Gastroesophageal sphincter (tissue), 4 donors: ENCODE data around the gene C2orf74. TPM values are rescaled to one million over a fixed set of nuclear protein-coding genes. Genes with fewer than 3 reads are reported as not detected.

ENCODE experiments used
- ATAC-seq: fragments of 150-250 bp; one replicate; pipeline ENCODE4 v1.9.1; 2016; ENCODE audit warnings: mild to moderate bottlenecking, moderate library complexity
- H3K27ac ChIP-seq, 4 donors: fragments of 200-600 bp; sonication (generic) in 3 of 4; 1 replicate in 3 of 4; 2 replicates in 1 of 4; pipeline ENCODE4 v1.5.1; 2016 to 2019
- H3K27me3 ChIP-seq: fragments of 200-600 bp; sonication (generic); one replicate; pipeline ENCODE4 v1.5.1; 2019
- H3K36me3 ChIP-seq, 2 donors: fragments of 200-600 bp; sonication (generic); one replicate each; pipeline ENCODE4 v1.5.1; 2019; ENCODE audit warnings: control low read depth in 1 of 2
- H3K4me1 ChIP-seq, 3 donors: fragments of 200-600 bp; sonication (generic); 1 replicate in 2 of 3; 2 replicates in 1 of 3; pipeline ENCODE4 v1.5.1; 2016 to 2019; ENCODE audit warnings: control low read depth in 2 of 3
- H3K4me3 ChIP-seq, 2 donors: fragments of 200-600 bp; sonication (generic); one replicate each; pipeline ENCODE4 v1.5.1; 2019; ENCODE audit warnings: mild to moderate bottlenecking in 1 of 2, moderate library complexity in 1 of 2
- H3K9me3 ChIP-seq, 3 donors: fragments of 200-600 bp; sonication (generic); one replicate each; pipeline ENCODE4 v1.5.1; 2017 to 2019; ENCODE audit warnings: control low read depth in 2 of 3
- EP300 ChIP-seq: sonication (generic); formaldehyde crosslinking; IDR thresholded peaks from one replicate; pipeline ENCODE4 v1.6.1; 2017; ENCODE audit warnings: antibody characterized with exemption, mild to moderate bottlenecking
- POLR2A ChIP-seq, 2 donors: fragments of 450-650 bp; IDR thresholded peaks; one replicate each; pipeline ENCODE4 v1.6.1; 2017; ENCODE audit warnings: antibody characterized with exemption in 2 of 2, mild to moderate bottlenecking in 2 of 2, moderate library complexity in 1 of 2
- POLR2AphosphoS5 ChIP-seq: sonication (generic); formaldehyde crosslinking; IDR thresholded peaks from one replicate; pipeline ENCODE4 v1.6.1; 2017; ENCODE audit warnings: antibody characterized with exemption
- WGBS, 2 donors: methylation state at CpG; one replicate each; pipeline ENCODE4 v1.1.5; 2018; ENCODE audit warnings: low coverage in 1 of 2; 5-methylcytosine and 5-hydroxymethylcytosine counted together
- total RNA-seq, 4 donors: library from RNA; depleted of rRNA; stranded (reverse); fragments of >200 nt; gene quantifications; one replicate each; pipeline ENCODE4 v1.1.0, GENCODE V29; 2016
- TF ChIP-seq, protein P1 (sequence below), 4 experiments: fragments of 200-600 bp in 2 of 4; fragments of 450-650 bp in 2 of 4; sonication (generic) in 1 of 4; IDR thresholded peaks; one replicate each; pipeline ENCODE4 v1.5.1; 2017 to 2019; ENCODE audit warnings: antibody characterized with exemption in 4 of 4, mild to moderate bottlenecking in 2 of 4, moderate library complexity in 2 of 4

The C2orf74 gene
- total RNA-seq, 4 donors from 2014 or later: 24.0 to 41.6 (median 30.9) TPM

DNA sequence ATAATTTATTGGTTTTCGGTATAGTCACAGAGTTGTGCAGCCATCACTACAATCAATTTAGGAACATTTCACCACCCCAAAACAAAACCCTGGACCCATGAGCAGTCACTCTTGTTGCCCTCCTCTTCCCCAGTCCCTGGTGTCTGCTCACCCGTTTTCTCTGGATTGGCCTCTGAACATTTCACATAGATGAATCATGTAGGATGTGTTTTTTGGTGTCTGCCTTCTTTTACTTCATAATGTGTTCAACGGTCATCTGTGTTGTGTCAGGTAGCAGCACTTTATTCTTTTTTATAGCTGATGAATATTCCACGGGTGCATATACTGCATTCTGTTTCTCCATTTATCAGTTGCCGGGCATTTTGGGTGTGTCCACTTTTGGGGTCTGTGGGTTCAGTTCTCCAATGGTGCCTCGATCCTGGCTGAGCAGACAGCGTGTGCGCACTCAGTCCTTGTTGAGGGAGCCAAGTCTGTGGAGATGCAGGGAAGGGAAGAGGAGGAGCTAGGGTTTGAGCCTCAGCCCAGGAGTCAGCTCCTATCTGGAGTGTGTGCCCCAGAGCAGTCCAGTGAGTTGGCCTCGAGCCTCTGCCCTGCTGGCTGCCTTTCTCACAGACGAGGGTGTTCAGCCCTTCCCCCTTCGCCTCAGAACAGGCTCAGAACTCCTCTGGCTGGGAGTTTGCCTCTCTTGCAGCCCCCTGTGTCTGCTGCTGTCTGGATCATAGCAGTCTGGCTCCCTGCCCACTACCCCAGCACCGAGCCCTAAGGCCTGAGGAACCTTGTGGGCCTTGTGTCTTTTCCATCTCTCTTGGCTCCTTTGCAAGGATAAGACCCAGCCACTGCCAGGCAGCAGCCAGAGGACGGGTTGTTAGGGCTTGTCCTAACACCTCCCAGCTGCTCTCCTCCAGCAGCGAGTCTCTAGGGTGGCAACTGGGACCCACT is 18.0 kb downstream of the C2orf74 start:
- peaks cover 2 to 57% (median 41%) of the 10 kb centered on the region in 3 donors for H3K4me1 ChIP-seq
- peak overlapping the region; percentile 5 to 98 (median 88) for H3K27ac ChIP-seq
- H3K9me3 ChIP-seq: no peaks in the 10 kb centered on the region
- WGBS, 2 donors: 42 to 65% methylated on average over 5 to 6 of the region's 14 CpGs
- H3K36me3 ChIP-seq: peaks cover 0 to 47% of the 10 kb centered on the region in 2 donors
- TF ChIP-seq, protein P1, sequence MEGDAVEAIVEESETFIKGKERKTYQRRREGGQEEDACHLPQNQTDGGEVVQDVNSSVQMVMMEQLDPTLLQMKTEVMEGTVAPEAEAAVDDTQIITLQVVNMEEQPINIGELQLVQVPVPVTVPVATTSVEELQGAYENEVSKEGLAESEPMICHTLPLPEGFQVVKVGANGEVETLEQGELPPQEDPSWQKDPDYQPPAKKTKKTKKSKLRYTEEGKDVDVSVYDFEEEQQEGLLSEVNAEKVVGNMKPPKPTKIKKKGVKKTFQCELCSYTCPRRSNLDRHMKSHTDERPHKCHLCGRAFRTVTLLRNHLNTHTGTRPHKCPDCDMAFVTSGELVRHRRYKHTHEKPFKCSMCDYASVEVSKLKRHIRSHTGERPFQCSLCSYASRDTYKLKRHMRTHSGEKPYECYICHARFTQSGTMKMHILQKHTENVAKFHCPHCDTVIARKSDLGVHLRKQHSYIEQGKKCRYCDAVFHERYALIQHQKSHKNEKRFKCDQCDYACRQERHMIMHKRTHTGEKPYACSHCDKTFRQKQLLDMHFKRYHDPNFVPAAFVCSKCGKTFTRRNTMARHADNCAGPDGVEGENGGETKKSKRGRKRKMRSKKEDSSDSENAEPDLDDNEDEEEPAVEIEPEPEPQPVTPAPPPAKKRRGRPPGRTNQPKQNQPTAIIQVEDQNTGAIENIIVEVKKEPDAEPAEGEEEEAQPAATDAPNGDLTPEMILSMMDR (IDR thresholded peaks at IDR 0.05): no peak
- peak; percentile 5 for TF ChIP-seq POLR2AphosphoS5
- ATAC-seq: peak; percentile 23
- H3K27me3 ChIP-seq: no peaks in the 10 kb centered on the region
- peak overlapping the region in 1 of 2 donors; percentile 95 for H3K4me3 ChIP-seq

DNA sequence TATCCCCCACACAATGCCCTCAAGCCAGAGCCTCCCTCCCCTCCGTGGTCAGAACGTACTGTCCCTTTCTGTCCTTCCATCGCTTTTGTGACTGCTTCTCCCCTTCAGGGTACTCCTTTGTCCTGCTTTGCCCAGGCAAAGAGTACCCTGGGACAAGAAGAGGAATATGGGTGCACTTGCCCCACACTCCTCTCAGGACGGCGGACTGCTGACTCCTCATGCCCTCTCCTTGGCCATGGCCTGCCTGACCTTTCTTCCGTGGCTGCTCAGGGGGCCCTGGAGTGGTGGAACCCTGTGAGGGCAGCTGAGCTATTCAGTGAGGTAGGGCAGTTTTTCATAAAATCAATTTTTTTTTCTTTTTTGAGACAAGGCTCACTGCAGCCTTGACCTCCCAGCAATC is 18.7 kb downstream of the C2orf74 start:
- TF ChIP-seq, protein P1 (IDR thresholded peaks at IDR 0.05): no peak
- TF ChIP-seq EP300 (no peak), POLR2A (IDR thresholded peaks at IDR 0.05) (no peak), POLR2AphosphoS5 (no peak)
- peaks cover 2 to 57% (median 41%) of the 10 kb centered on the region in 3 donors for H3K4me1 ChIP-seq
- peak overlapping the region in 1 of 2 donors; percentile 23 for H3K4me3 ChIP-seq
- ATAC-seq: no peak
- WGBS, 2 donors: 78 to 91% methylated on average over 4 of the region's 6 CpGs
- peak overlapping the region; percentile 5 to 98 (median 88) for H3K27ac ChIP-seq
- H3K9me3 ChIP-seq: no peaks in the 10 kb centered on the region
- H3K36me3 ChIP-seq: peaks cover 0 to 54% of the 10 kb centered on the region in 2 donors
- H3K27me3 ChIP-seq: no peaks in the 10 kb centered on the region

DNA sequence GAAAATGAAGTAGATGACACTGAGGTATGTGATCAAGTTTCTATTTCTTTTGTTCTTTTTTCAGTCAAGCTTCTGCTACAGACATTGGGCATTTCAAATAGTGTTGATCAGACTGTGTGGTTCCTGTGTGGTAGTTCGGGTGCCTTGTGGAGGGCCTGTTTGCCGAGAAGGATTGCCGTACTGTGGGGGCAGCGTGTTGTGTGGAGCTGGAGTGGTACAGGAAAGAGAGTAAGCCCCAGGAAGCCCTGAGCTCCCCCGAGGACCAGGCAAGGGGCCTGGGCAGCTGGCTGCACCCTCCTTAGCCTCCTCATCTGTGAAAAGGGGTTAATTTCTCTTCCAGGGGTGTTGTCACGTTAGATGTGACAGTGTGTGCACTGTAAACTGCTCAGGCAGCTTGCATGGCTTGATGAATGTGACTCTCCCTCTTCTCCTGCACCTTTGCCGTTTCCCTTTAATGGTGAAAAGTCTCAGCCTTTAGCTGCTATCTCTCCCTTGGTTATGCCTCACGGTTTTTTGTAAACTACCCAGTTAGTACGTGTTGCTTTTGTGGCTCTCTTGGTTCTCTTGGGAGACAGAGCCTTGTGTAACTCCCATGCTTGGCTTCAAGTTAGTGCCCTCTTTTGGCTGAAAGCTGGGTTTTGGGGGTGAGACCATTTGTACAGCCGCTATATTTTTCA is 19.5 kb downstream of the C2orf74 start:
- H3K36me3 ChIP-seq: peaks cover 0 to 62% of the 10 kb centered on the region in 2 donors
- ATAC-seq: no peak
- no peaks in the 10 kb centered on the region for H3K27me3 ChIP-seq
- TF ChIP-seq POLR2AphosphoS5 (no peak), POLR2A (IDR thresholded peaks at IDR 0.05) (no peak)
- peaks cover 2 to 51% (median 41%) of the 10 kb centered on the region in 3 donors for H3K4me1 ChIP-seq
- H3K4me3 ChIP-seq: peak overlapping the region; percentile 4 to 27
- H3K27ac ChIP-seq: peak overlapping the region; percentile 17 to 98 (median 88)
- H3K9me3 ChIP-seq: no peaks in the 10 kb centered on the region
- 37 to 38% methylated on average over 2 to 9 of the region's 10 CpGs for WGBS, 2 donors

DNA sequence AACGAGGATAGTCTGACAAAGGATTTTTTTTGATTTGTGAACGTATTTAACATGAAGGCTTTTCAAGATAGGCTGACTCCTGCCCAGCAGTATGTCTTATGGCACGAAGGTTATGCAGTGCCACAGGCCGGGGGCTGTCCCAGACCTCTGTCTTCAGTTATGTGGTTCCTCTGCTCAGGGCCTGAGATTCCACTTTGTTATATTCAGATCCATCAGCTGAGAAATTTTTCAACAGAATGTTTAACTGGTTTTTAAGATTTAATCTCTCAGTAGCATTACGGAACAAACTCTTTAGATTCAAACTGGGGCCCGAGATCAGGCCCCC is 20.0 kb downstream of the C2orf74 start:
- no peak overlapping the region for H3K4me3 ChIP-seq
- TF ChIP-seq, protein P1 (IDR thresholded peaks at IDR 0.05): no peak
- TF ChIP-seq POLR2A (IDR thresholded peaks at IDR 0.05) (no peak), POLR2AphosphoS5 (no peak), EP300 (no peak)
- no peaks in the 10 kb centered on the region for H3K27me3 ChIP-seq
- H3K4me1 ChIP-seq: peaks cover 2 to 49% (median 41%) of the 10 kb centered on the region in 3 donors
- peak overlapping the region in 2 of 4 donors; percentile 98 for H3K27ac ChIP-seq
- H3K9me3 ChIP-seq: no peaks in the 10 kb centered on the region
- H3K36me3 ChIP-seq: peaks cover 0 to 67% of the 10 kb centered on the region in 2 donors
- no peak for ATAC-seq
- 47 to 60% methylated on average over 6 of the region's 6 CpGs for WGBS, 2 donors

DNA sequence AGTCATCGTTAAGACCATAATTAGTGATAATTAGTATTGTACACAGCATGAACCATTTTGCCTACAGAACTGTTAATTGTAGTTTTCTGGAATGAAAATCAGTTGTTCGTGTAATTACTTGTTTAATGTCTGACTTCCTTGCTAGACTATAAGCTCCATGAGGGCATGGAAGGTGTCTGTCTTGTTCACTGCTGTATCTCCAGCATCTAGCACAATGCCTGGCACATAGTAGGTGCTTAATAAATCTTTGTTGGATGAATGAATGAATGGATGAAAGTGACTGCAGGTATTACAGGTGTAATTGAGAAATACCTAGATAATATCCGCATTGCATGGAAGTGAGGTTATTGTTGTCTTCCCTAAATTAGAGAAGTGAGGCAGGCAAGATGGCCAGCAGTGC is 21.8 kb downstream of the C2orf74 start:
- Histone ChIP-seq H3K4me1 (peaks cover 0 to 39% (median 34%) of the 10 kb centered on the region in 3 donors), H3K27ac (no peak overlapping the region), H3K36me3 (peaks cover 0 to 85% of the 10 kb centered on the region in 2 donors), H3K27me3 (no peaks in the 10 kb centered on the region), H3K4me3 (no peak overlapping the region), H3K9me3 (no peaks in the 10 kb centered on the region)
- ATAC-seq: no peak
- WGBS, 2 donors: 94 to 100% methylated on average over 3 of the region's 3 CpGs
- TF ChIP-seq EP300 (no peak), POLR2AphosphoS5 (no peak), POLR2A (IDR thresholded peaks at IDR 0.05) (no peak)
- TF ChIP-seq, protein P1 (IDR thresholded peaks at IDR 0.05): no peak
